ENCODE data around the gene KCNJ6.

Gene KCNJ6

GRCh38 chr21:37904856-37905255, 11.4 kb downstream of the KCNJ6 start:
- no peak for DNase-seq

GRCh38 chr21:37903396-37903795, 12.9 kb downstream of the KCNJ6 start:
- no peak for DNase-seq

GRCh38 chr21:37899146-37899545, 17.1 kb downstream of the KCNJ6 start:
- DNase-seq = no peak

- DNase-seq = no peak
These were observed 19.5 kb downstream of the KCNJ6 start for GRCh38 chr21:37896788-37897187.

GRCh38 chr21:37891972-37892371, 24.3 kb downstream of the KCNJ6 start:
- no peak for DNase-seq

- DNase-seq = no peak
These were observed 27.6 kb downstream of the KCNJ6 start for GRCh38 chr21:37888659-37889058.

- DNase-seq = no peak
These were observed 29.4 kb downstream of the KCNJ6 start for GRCh38 chr21:37886726-37887299.

- peak; percentile 18 for DNase-seq
These were observed 30.1 kb downstream of the KCNJ6 start for GRCh38 chr21:37886120-37886519.

- DNase-seq = peak; percentile 18
These were observed 37.2 kb downstream of the KCNJ6 start for GRCh38 chr21:37878946-37879660.

- no peak for DNase-seq
These were observed 38.2 kb downstream of the KCNJ6 start for GRCh38 chr21:37877888-37878684.

- DNase-seq = no peak
These were observed 39.1 kb downstream of the KCNJ6 start for GRCh38 chr21:37877171-37877570.

- DNase-seq = no peak
These were observed 39.7 kb downstream of the KCNJ6 start for GRCh38 chr21:37876561-37876960.

GRCh38 chr21:37874904-37875780, 41.1 kb downstream of the KCNJ6 start:
- DNase-seq = no peak

- no peak for DNase-seq
These were observed 41.8 kb downstream of the KCNJ6 start for GRCh38 chr21:37874481-37874880.

- no peak for DNase-seq
These were observed 42.6 kb downstream of the KCNJ6 start for GRCh38 chr21:37873655-37874054.

GRCh38 chr21:37871121-37871862, 45.0 kb downstream of the KCNJ6 start:
- DNase-seq = no peak

GRCh38 chr21:37870221-37870620, 46.0 kb downstream of the KCNJ6 start:
- DNase-seq = no peak

- no peak for DNase-seq
These were observed 46.6 kb downstream of the KCNJ6 start for GRCh38 chr21:37869661-37870060.

- no peak for DNase-seq
These were observed 47.6 kb downstream of the KCNJ6 start for GRCh38 chr21:37868446-37869295.

- no peak for DNase-seq
These were observed 50.2 kb downstream of the KCNJ6 start for GRCh38 chr21:37866027-37866426.

GRCh38 chr21:37865156-37865555, 51.1 kb downstream of the KCNJ6 start:
- no peak for DNase-seq
